GM21367 (cell line): ENCODE measurements around the gene BUD23.

Source experiments
- ATAC-seq: cut with Tn5 transposase; IDR thresholded peaks from one replicate; pipeline ENCODE4 v1.9.1; 2021; ENCODE audit not compliant: unreplicated experiment

BUD23 gene

GRCh38 chr7:73740771-73741170 is 57.4 kb downstream of the BUD23 start:
- ATAC-seq: no peak

GRCh38 chr7:73741600-73741999 is 58.2 kb downstream of the BUD23 start:
- ATAC-seq: no peak

- ATAC-seq: no peak
Observed at GRCh38 chr7:73742338-73742752, 58.9 kb downstream of the BUD23 start.

GRCh38 chr7:73742753-73743641 is 59.6 kb downstream of the BUD23 start:
- no peak for ATAC-seq

- ATAC-seq: no peak
Observed at GRCh38 chr7:73746378-73746777, 63.0 kb downstream of the BUD23 start.
